ENCODE results near the gene CFAP45. TPM values are rescaled to one million over a fixed set of nuclear protein-coding genes. Genes with fewer than 3 reads are reported as not detected.

CFAP45 gene
- total and polyA plus RNA-seq, 2 of the 8 experiments (the other 6 are each of a cell fraction or from before 2014, with no cell fraction given): 0.05 TPM; not detected in 1

- H4K8ac ChIP-seq (ENCODE audit: extremely low read depth, insufficient read depth, low read length): no peak overlapping the region
- no peak overlapping the region; the same call in 1 of the 2 replicates for H2BK5ac ChIP-seq (ENCODE audit: low read depth, low read length)
- H3K27me3 ChIP-seq (replicated peaks in 1 of 4; ENCODE audit: control insufficient read depth in 3 of 4, extremely low read depth in 1 of 4, insufficient read depth in 3 of 4, low read length in 3 of 4): no peaks in the 10 kb centered on the region
- no peak overlapping the region for H2BK120ac ChIP-seq (replicated peaks; ENCODE audit: low read depth, low read length)
- ChIA-PET CTCF (ENCODE audit: partially characterized antibody) (interaction anchor here (0.6 to 35.5 kb wide), 2 partner anchors 12 to 61 kb away, joined by 3 to 696 read pairs; no protein-coding TSS in a partner anchor), POLR2A (ENCODE audit: partially characterized antibody) (interaction anchor here (0.9 to 2.5 kb wide), 4 partner anchors 10 to 62 kb away, joined by 3 to 9 read pairs (median 4); partner anchors contain the start of gene SLAMF9)
- H3K14ac ChIP-seq (ENCODE audit: insufficient read length): no peak overlapping the region
- FAIRE-seq: no peak
- 0 out of 2 replicates have a peak overlapping the region, but pooled peaks have one; percentile 39 for H2BK12ac ChIP-seq (ENCODE audit: low read depth, low read length)
- no peak overlapping the region for H3K9ac ChIP-seq (replicated peaks in 1 of 4; ENCODE audit: extremely low read depth in 1 of 4, low read depth in 3 of 4, low read length in 3 of 4)
- H3K79me2 ChIP-seq (ENCODE audit: control insufficient read depth in 1 of 2, insufficient read depth in 2 of 2, low read length in 2 of 2): peaks cover 3 to 12% of the 10 kb centered on the region in 2 experiments; a peak in 2 of 4 replicates
- no peak overlapping the region for H4K91ac ChIP-seq (replicated peaks; ENCODE audit: insufficient read length, low read length)
- no peaks in the 10 kb centered on the region for H3K9me3 ChIP-seq (ENCODE audit: insufficient read depth in 2 of 2, low read depth in 1 of 2, low read length in 1 of 2)
- no peak overlapping the region for H3K56ac ChIP-seq (replicated peaks; ENCODE audit: insufficient read length, low read depth, low read length)
- no peak overlapping the region for H2AFZ ChIP-seq (ENCODE audit: low read length)
- no peak overlapping the region for H3K27ac ChIP-seq (ENCODE audit: low read depth, low read length)
- H3K4me2 ChIP-seq (ENCODE audit: insufficient read depth in 1 of 2, low read depth in 2 of 2, low read length in 2 of 2): no peak overlapping the region; a peak in 1 of 4 replicates
- H2BK15ac ChIP-seq (ENCODE audit: low read length): no peak overlapping the region
- no peak overlapping the region for H2BK20ac ChIP-seq (ENCODE audit: low read length)
- H3K23ac ChIP-seq (ENCODE audit: insufficient read length): no peak overlapping the region
- no peak overlapping the region for H2AK5ac ChIP-seq (ENCODE audit: low read depth, low read length)
- DNase-seq (ENCODE audit: low read depth in 1 of 2, low spot score in 2 of 2): no peak
- peaks cover 10% of the 10 kb centered on the region; the same call in 1 of the 2 replicates for H3K23me2 ChIP-seq (ENCODE audit: low read depth, low read length)
- H3K18ac ChIP-seq (ENCODE audit: extremely low read depth, low read length): no peak overlapping the region; the same call in 1 of the 2 replicates
- no peaks in the 10 kb centered on the region for H4K20me1 ChIP-seq (replicated peaks in 1 of 2; ENCODE audit: control insufficient read depth in 1 of 2, insufficient read depth in 2 of 2, low read length in 2 of 2)
- no peak overlapping the region for H4K5ac ChIP-seq (ENCODE audit: insufficient read length, low read depth, low read length)
- no peak overlapping the region for H3K4ac ChIP-seq (replicated peaks; ENCODE audit: insufficient read length, low read depth, low read length)
- no peak overlapping the region for H3K4me3 ChIP-seq (ENCODE audit: extremely low read depth in 1 of 4, insufficient read depth in 2 of 4, low read depth in 3 of 4, low read length in 4 of 4)
- peaks cover 0 to 12% (median under 1%) of the 10 kb centered on the region in 4 experiments; a peak in 5 of 8 replicates for H3K36me3 ChIP-seq (ENCODE audit: control insufficient read depth in 2 of 4, insufficient read depth in 4 of 4, low read length in 3 of 4)
- peaks cover 2% of the 10 kb centered on the region; the same call in 1 of the 2 replicates for H3K79me1 ChIP-seq (ENCODE audit: low read depth, low read length)
- WGBS, 2 experiments (ENCODE audit: extremely low coverage in 1 of 2, insufficient coverage in 1 of 2, insufficient read length in 1 of 2, insufficient replicate concordance in 2 of 2, low coverage in 1 of 2, low lambda C conversion rate in 2 of 2, missing lambda C conversion rate in 1 of 2): 75% methylated on average over 5 of the region's 5 CpGs; no CpG with 5 or more reads in 1 of the 2 experiments
- peaks cover 7 to 24% (median 16%) of the 10 kb centered on the region in 4 experiments for H3K4me1 ChIP-seq (replicated peaks in 1 of 4; ENCODE audit: control insufficient read depth in 3 of 4, insufficient read depth in 4 of 4, low read length in 3 of 4)
- no peak for TF ChIP-seq SIRT6 (IDR thresholded peaks at IDR 0.05; ENCODE audit: low read length)
- no peak for TF ChIP-seq BACH1 (IDR thresholded peaks at IDR 0.05; ENCODE audit: low read length)
- no peak for TF ChIP-seq MAFK (IDR thresholded peaks at IDR 0.05; ENCODE audit: low read depth, low read length)
- TF ChIP-seq TAF1 (IDR thresholded peaks at IDR 0.05; ENCODE audit: low read depth, low read length): no peak
- no peak for TF ChIP-seq POLR2AphosphoS5 (IDR thresholded peaks at IDR 0.05; ENCODE audit: low read depth, low read length)
- TF ChIP-seq RBBP5 (IDR thresholded peaks at IDR 0.05; ENCODE audit: borderline replicate concordance, low read depth, low read length): no peak
- TF ChIP-seq JUN (IDR thresholded peaks at IDR 0.05; ENCODE audit: low read depth, low read length): no peak
- no peak for TF ChIP-seq HDAC6 (IDR thresholded peaks at IDR 0.05; ENCODE audit: low read depth, low read length)
- TF ChIP-seq SAP30 (IDR thresholded peaks at IDR 0.05; ENCODE audit: insufficient read depth, insufficient replicate concordance, low read length): no peak
- no peak for TF ChIP-seq CBX5 (IDR thresholded peaks at IDR 0.05; ENCODE audit: low read depth, low read length)
- no peak for TF ChIP-seq TCF12 (IDR thresholded peaks at IDR 0.05; ENCODE audit: low read depth, low read length)
- TF ChIP-seq MAX (IDR thresholded peaks at IDR 0.05): no peak
- no peak for TF ChIP-seq ZNF274 (IDR thresholded peaks at IDR 0.05; ENCODE audit: borderline replicate concordance, extremely low read depth, low read length)
- TF ChIP-seq JUND (IDR thresholded peaks at IDR 0.05; ENCODE audit: low read length): no peak
These were observed 43.3 kb upstream of the CFAP45 start for GRCh38 chr1:159943278-159943640.

All from H1 (cell line).